ENCODE data around the gene RBM10.

Gene RBM10

GRCh38 chrX:47146121-47146935 lies 1.3 kb downstream of the RBM10 start:
- Histone ChIP-seq H4K12ac (ENCODE audit: low read depth, low read length) (no peak overlapping the region), H3K79me1 (ENCODE audit: low read length) (peaks cover 10% of the 10 kb centered on the region), H3K27me3 (ENCODE audit: insufficient read depth, low read length) (no peaks in the 10 kb centered on the region), H3K27ac (ENCODE audit: low read depth, low read length) (no peak overlapping the region), H2BK12ac (ENCODE audit: low read length) (no peak overlapping the region), H3K23ac (ENCODE audit: low read length) (no peak overlapping the region), H3K18ac (ENCODE audit: low read length) (no peak overlapping the region), H3K4me3 (ENCODE audit: low read depth, low read length) (peak overlapping the region; percentile 90), H2AFZ (ENCODE audit: insufficient read depth, low read length, poor library complexity) (no peak overlapping the region), H2BK120ac (ENCODE audit: insufficient read depth, low read length, poor library complexity) (no peak overlapping the region), H3K4me1 (ENCODE audit: control insufficient read depth in 1 of 2, insufficient read depth in 2 of 2, low read length in 2 of 2) (peaks cover 7% of the 10 kb centered on the region in 2 experiments), H3K36me3 (ENCODE audit: control insufficient read depth in 1 of 2, insufficient read depth in 2 of 2, low read length in 2 of 2) (peaks cover 16% of the 10 kb centered on the region in 2 experiments), H2AK5ac (ENCODE audit: low read length) (no peak overlapping the region), H3K79me2 (ENCODE audit: control insufficient read depth, insufficient read depth, low read length, poor library complexity) (peaks cover 31% of the 10 kb centered on the region), H4K8ac (ENCODE audit: low read depth, low read length) (no peak overlapping the region), H4K91ac (ENCODE audit: low read depth, low read length) (no peak overlapping the region), H3K4me2 (ENCODE audit: low read length) (peak overlapping the region; percentile 55), H2BK5ac (ENCODE audit: low read depth, low read length, poor library complexity) (no peak overlapping the region), H3K14ac (ENCODE audit: low read length) (no peak overlapping the region), H3K9me3 (ENCODE audit: insufficient read depth, low read depth, low read length) (no peaks in the 10 kb centered on the region), H3K9ac (ENCODE audit: low read length) (no peak overlapping the region), H3K4ac (ENCODE audit: low read depth, low read length) (peak overlapping the region; percentile 92)
- WGBS (ENCODE audit: extremely low coverage, insufficient coverage, insufficient read length) = no CpG with 5 or more reads among the region's 10 CpGs
- DNase-seq = no peak

GRCh38 chrX:47146936-47147859 lies 2.2 kb downstream of the RBM10 start:
- Histone ChIP-seq H3K4me2 (ENCODE audit: low read length) (peak overlapping the region; percentile 55), H3K79me1 (ENCODE audit: low read length) (peaks cover 10% of the 10 kb centered on the region), H3K23ac (ENCODE audit: low read length) (no peak overlapping the region), H3K27me3 (ENCODE audit: insufficient read depth, low read length) (no peaks in the 10 kb centered on the region), H4K8ac (ENCODE audit: low read depth, low read length) (no peak overlapping the region), H3K9ac (ENCODE audit: low read length) (no peak overlapping the region), H3K18ac (ENCODE audit: low read length) (no peak overlapping the region), H2BK120ac (ENCODE audit: insufficient read depth, low read length, poor library complexity) (no peak overlapping the region), H3K27ac (ENCODE audit: low read depth, low read length) (no peak overlapping the region), H3K4me3 (ENCODE audit: low read depth, low read length) (no peak overlapping the region), H3K4ac (ENCODE audit: low read depth, low read length) (peak overlapping the region; percentile 92), H4K12ac (ENCODE audit: low read depth, low read length) (peak overlapping the region; percentile 30), H3K36me3 (ENCODE audit: control insufficient read depth in 1 of 2, insufficient read depth in 2 of 2, low read length in 2 of 2) (peaks cover 13 to 18% of the 10 kb centered on the region in 2 experiments), H2BK5ac (ENCODE audit: low read depth, low read length, poor library complexity) (no peak overlapping the region), H2AK5ac (ENCODE audit: low read length) (no peak overlapping the region), H4K91ac (ENCODE audit: low read depth, low read length) (no peak overlapping the region), H2AFZ (ENCODE audit: insufficient read depth, low read length, poor library complexity) (no peak overlapping the region), H3K9me3 (ENCODE audit: insufficient read depth, low read depth, low read length) (no peaks in the 10 kb centered on the region), H3K4me1 (ENCODE audit: control insufficient read depth in 1 of 2, insufficient read depth in 2 of 2, low read length in 2 of 2) (peaks cover 7% of the 10 kb centered on the region in 2 experiments), H3K14ac (ENCODE audit: low read length) (no peak overlapping the region), H3K79me2 (ENCODE audit: control insufficient read depth, insufficient read depth, low read length, poor library complexity) (peaks cover 31% of the 10 kb centered on the region), H2BK12ac (ENCODE audit: low read length) (no peak overlapping the region)
- WGBS (ENCODE audit: extremely low coverage, insufficient coverage, insufficient read length) = no CpG with 5 or more reads among the region's 12 CpGs
- DNase-seq = no peak

GRCh38 chrX:47148946-47149345 lies 3.9 kb downstream of the RBM10 start:
- Histone ChIP-seq H3K4me2 (ENCODE audit: low read length) (no peak overlapping the region), H3K36me3 (ENCODE audit: control insufficient read depth in 1 of 2, insufficient read depth in 2 of 2, low read length in 2 of 2) (peaks cover 12 to 13% of the 10 kb centered on the region in 2 experiments), H3K18ac (ENCODE audit: low read length) (no peak overlapping the region), H3K79me2 (ENCODE audit: control insufficient read depth, insufficient read depth, low read length, poor library complexity) (peaks cover 27% of the 10 kb centered on the region), H4K91ac (ENCODE audit: low read depth, low read length) (no peak overlapping the region), H2AFZ (ENCODE audit: insufficient read depth, low read length, poor library complexity) (no peak overlapping the region), H3K9me3 (ENCODE audit: insufficient read depth, low read depth, low read length) (no peaks in the 10 kb centered on the region), H2BK120ac (ENCODE audit: insufficient read depth, low read length, poor library complexity) (no peak overlapping the region), H2BK5ac (ENCODE audit: low read depth, low read length, poor library complexity) (no peak overlapping the region), H3K4me1 (ENCODE audit: control insufficient read depth in 1 of 2, insufficient read depth in 2 of 2, low read length in 2 of 2) (peaks cover 3 to 7% of the 10 kb centered on the region in 2 experiments), H3K14ac (ENCODE audit: low read length) (no peak overlapping the region), H3K27me3 (ENCODE audit: insufficient read depth, low read length) (no peaks in the 10 kb centered on the region), H3K4ac (ENCODE audit: low read depth, low read length) (peak overlapping the region; percentile 62), H3K9ac (ENCODE audit: low read length) (no peak overlapping the region), H3K4me3 (ENCODE audit: low read depth, low read length) (no peak overlapping the region), H2BK12ac (ENCODE audit: low read length) (no peak overlapping the region), H3K27ac (ENCODE audit: low read depth, low read length) (no peak overlapping the region), H3K79me1 (ENCODE audit: low read length) (peaks cover 10% of the 10 kb centered on the region), H4K12ac (ENCODE audit: low read depth, low read length) (no peak overlapping the region), H3K23ac (ENCODE audit: low read length) (no peak overlapping the region), H4K8ac (ENCODE audit: low read depth, low read length) (no peak overlapping the region), H2AK5ac (ENCODE audit: low read length) (no peak overlapping the region)
- no peak for DNase-seq
- no CpG with 5 or more reads among the region's 2 CpGs for WGBS (ENCODE audit: extremely low coverage, insufficient coverage, insufficient read length)

- Histone ChIP-seq H3K9me3 (ENCODE audit: insufficient read depth, low read depth, low read length) (no peaks in the 10 kb centered on the region), H3K18ac (ENCODE audit: low read length) (no peak overlapping the region), H4K91ac (ENCODE audit: low read depth, low read length) (no peak overlapping the region), H3K27me3 (ENCODE audit: insufficient read depth, low read length) (no peaks in the 10 kb centered on the region), H3K14ac (ENCODE audit: low read length) (no peak overlapping the region), H3K4me3 (ENCODE audit: low read depth, low read length) (no peak overlapping the region), H4K12ac (ENCODE audit: low read depth, low read length) (no peak overlapping the region), H2BK120ac (ENCODE audit: insufficient read depth, low read length, poor library complexity) (no peak overlapping the region), H3K4me2 (ENCODE audit: low read length) (no peak overlapping the region), H3K36me3 (ENCODE audit: control insufficient read depth in 1 of 2, insufficient read depth in 2 of 2, low read length in 2 of 2) (peaks cover 19 to 21% of the 10 kb centered on the region in 2 experiments), H2BK12ac (ENCODE audit: low read length) (no peak overlapping the region), H2AK5ac (ENCODE audit: low read length) (no peak overlapping the region), H3K79me1 (ENCODE audit: low read length) (no peaks in the 10 kb centered on the region), H2BK5ac (ENCODE audit: low read depth, low read length, poor library complexity) (no peak overlapping the region), H3K4me1 (ENCODE audit: control insufficient read depth in 1 of 2, insufficient read depth in 2 of 2, low read length in 2 of 2) (peaks cover 3% of the 10 kb centered on the region in 2 experiments), H2AFZ (ENCODE audit: insufficient read depth, low read length, poor library complexity) (no peak overlapping the region), H3K4ac (ENCODE audit: low read depth, low read length) (no peak overlapping the region), H3K23ac (ENCODE audit: low read length) (no peak overlapping the region), H3K9ac (ENCODE audit: low read length) (no peak overlapping the region), H3K27ac (ENCODE audit: low read depth, low read length) (no peak overlapping the region), H3K79me2 (ENCODE audit: control insufficient read depth, insufficient read depth, low read length, poor library complexity) (peaks cover 11% of the 10 kb centered on the region), H4K8ac (ENCODE audit: low read depth, low read length) (no peak overlapping the region)
- DNase-seq = no peak
Observed at GRCh38 chrX:47151435-47151834, 6.4 kb downstream of the RBM10 start.
